MCF 10A (cell line): ENCODE results near the gene UNCX. TPM values are rescaled to one million over a fixed set of nuclear protein-coding genes. Genes with fewer than 3 reads are reported as not detected.
"Not testable (repeated sequence)": the region's sequence is repeated elsewhere in the genome, so short reads cannot be mapped to it uniquely, and the experiment has no call there.

Experiments
- BruUV-seq: library from RNA; stranded (reverse); fragments of 400-500 nt; replicated peaks from 2 replicates; lab custom pipeline; 2021; lab: Mats Ljungman, UMichigan
- CTCF ChIA-PET: fragments of 300-600 bp; sonication (Branson Sonifier 250); formaldehyde crosslinking; extraction: SDS; loops from one replicate; lab custom pipeline; 2021; ENCODE audit warnings: antibody characterized with exemption, inconsistent platforms; lab: Yijun Ruan, JAX
- POLR2A ChIA-PET: fragments of 300-600, 350-650 bp; sonication (Branson Sonifier 250); formaldehyde crosslinking; extraction: SDS; loops from one replicate; lab custom pipeline; 2020; ENCODE audit warnings: antibody characterized with exemption, inconsistent platforms; lab: Yijun Ruan, JAX
- DNase-seq: peaks from one replicate; pipeline ENCODE4 v3.0.0-alpha.2; 2018; ENCODE audit not compliant: unreplicated experiment
- H3K27ac Mint-ChIP-seq: one replicate; pipeline ENCODE4 v1.8.0; 2022; ENCODE audit warnings: mild to moderate bottlenecking, low read depth, mixed read lengths; ENCODE audit not compliant: unreplicated experiment
- H3K27me3 Mint-ChIP-seq: one replicate; pipeline ENCODE4 v1.8.0; 2022; ENCODE audit warnings: mixed read lengths; ENCODE audit not compliant: insufficient read depth, unreplicated experiment
- H3K36me3 Mint-ChIP-seq: one replicate; pipeline ENCODE4 v1.8.0; 2022; ENCODE audit warnings: mild to moderate bottlenecking, moderate library complexity, mixed read lengths; ENCODE audit not compliant: insufficient read depth, unreplicated experiment
- H3K4me1 Mint-ChIP-seq: one replicate; pipeline ENCODE4 v1.8.0; 2022; ENCODE audit warnings: mixed read lengths; ENCODE audit not compliant: insufficient read depth, unreplicated experiment
- H3K4me3 Mint-ChIP-seq: one replicate; pipeline ENCODE4 v1.8.0; 2022; ENCODE audit warnings: mild to moderate bottlenecking, moderate library complexity, mixed read lengths; ENCODE audit not compliant: unreplicated experiment
- H3K9me3 Mint-ChIP-seq: one replicate; pipeline ENCODE4 v1.8.0; 2022; ENCODE audit warnings: mixed read lengths; ENCODE audit not compliant: unreplicated experiment
- intact Hi-C: fragments of 100-400 bp; cut with micrococcal nuclease; formaldehyde crosslinking; loops from 2 replicates; pipeline ENCODE4 v1.14.1; 2022
- total RNA-seq: library from RNA; stranded (reverse); gene quantifications from 2 replicates; pipeline ENCODE4 v1.2.3, GENCODE V29; 2022
- TF ChIP-seq, protein P1 (sequence below): fragments of 200-600 bp; IDR thresholded peaks from one replicate; pipeline ENCODE4 v1.8.0; 2022; ENCODE audit warnings: antibody characterized with exemption, mild to moderate bottlenecking; ENCODE audit not compliant: unreplicated experiment

The UNCX gene
- total RNA-seq, 1 experiment from 2014 or later = not detected

DNA sequence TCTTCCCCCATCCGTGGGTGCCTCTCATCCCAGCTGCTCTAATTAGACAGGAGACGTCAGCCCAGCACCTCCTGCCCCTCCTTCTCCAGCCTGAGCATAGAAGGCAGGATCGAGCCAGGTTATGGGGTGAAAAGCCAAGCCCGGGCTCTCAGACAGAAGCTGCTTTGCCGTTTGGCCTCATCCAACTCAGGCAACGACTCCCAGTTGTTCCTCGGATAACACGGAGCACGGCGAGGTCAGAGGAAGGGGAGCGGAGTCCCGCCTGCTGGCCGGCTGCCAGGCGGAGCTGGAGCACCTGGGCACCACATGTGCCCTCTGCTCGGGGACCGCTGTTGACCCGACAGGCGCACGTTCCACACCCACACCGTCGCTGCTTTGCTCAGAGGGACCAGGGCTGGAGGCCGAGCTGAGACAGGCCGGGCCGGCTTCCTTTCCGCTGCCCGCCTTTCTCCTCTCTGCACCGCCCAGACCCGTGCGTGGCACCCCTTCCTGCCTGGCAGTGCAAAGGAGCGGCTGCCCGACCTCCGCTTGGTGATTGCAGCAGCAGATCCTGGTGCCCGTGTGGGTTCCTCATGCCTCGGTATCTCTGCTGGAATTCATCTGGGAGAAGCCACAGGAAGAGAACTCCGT lies 21.6 kb upstream of the UNCX start:
- peak; percentile 10 for DNase-seq
- Mint-ChIP-seq H3K36me3 (no peaks in the 10 kb centered on the region), H3K27ac (no peak overlapping the region), H3K4me3 (no peak overlapping the region), H3K27me3 (peaks cover 63% of the 10 kb centered on the region), H3K4me1 (peaks cover 13% of the 10 kb centered on the region), H3K9me3 (no peaks in the 10 kb centered on the region)
- ChIA-PET POLR2A (no interaction called here), CTCF (interaction anchor here (0.6 kb wide), 1 partner anchor 60 kb away, joined by 3 read pairs; no protein-coding TSS in a partner anchor)
- no TSS peak for BruUV-seq
- intact Hi-C loops = no loop called here
- TF ChIP-seq, protein P1, sequence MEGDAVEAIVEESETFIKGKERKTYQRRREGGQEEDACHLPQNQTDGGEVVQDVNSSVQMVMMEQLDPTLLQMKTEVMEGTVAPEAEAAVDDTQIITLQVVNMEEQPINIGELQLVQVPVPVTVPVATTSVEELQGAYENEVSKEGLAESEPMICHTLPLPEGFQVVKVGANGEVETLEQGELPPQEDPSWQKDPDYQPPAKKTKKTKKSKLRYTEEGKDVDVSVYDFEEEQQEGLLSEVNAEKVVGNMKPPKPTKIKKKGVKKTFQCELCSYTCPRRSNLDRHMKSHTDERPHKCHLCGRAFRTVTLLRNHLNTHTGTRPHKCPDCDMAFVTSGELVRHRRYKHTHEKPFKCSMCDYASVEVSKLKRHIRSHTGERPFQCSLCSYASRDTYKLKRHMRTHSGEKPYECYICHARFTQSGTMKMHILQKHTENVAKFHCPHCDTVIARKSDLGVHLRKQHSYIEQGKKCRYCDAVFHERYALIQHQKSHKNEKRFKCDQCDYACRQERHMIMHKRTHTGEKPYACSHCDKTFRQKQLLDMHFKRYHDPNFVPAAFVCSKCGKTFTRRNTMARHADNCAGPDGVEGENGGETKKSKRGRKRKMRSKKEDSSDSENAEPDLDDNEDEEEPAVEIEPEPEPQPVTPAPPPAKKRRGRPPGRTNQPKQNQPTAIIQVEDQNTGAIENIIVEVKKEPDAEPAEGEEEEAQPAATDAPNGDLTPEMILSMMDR = no peak

DNA sequence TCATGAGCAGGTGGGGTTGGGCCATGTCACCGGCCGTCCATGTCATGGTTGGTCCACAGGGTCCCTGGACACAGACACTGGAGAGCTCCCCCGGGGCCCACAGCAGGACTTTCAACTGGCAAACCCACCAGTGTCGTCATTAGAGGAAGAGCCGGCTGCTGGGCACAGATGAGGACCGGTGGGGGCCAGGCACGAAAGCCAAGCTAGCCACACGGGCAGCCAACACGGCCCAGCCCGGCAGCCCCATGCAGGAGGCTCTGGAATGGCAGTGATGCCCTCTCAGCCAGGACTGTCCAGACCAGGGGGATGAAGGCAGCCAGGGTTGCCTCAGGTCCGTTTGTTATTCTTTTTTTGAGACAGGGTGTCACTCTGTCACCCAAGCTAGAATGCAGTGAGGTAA lies 21.1 kb upstream of the UNCX start:
- DNase-seq = no peak
- TF ChIP-seq, protein P1 = no peak
- intact Hi-C loops = no loop called here
- CTCF ChIA-PET = no interaction called here
- POLR2A ChIA-PET = no interaction called here
- no peak overlapping the region for H3K27ac Mint-ChIP-seq
- BruUV-seq = no TSS peak
- H3K9me3 Mint-ChIP-seq = no peaks in the 10 kb centered on the region
- no peaks in the 10 kb centered on the region for H3K36me3 Mint-ChIP-seq
- peaks cover 63% of the 10 kb centered on the region for H3K27me3 Mint-ChIP-seq
- no peak overlapping the region for H3K4me3 Mint-ChIP-seq
- H3K4me1 Mint-ChIP-seq = peaks cover 13% of the 10 kb centered on the region

DNA sequence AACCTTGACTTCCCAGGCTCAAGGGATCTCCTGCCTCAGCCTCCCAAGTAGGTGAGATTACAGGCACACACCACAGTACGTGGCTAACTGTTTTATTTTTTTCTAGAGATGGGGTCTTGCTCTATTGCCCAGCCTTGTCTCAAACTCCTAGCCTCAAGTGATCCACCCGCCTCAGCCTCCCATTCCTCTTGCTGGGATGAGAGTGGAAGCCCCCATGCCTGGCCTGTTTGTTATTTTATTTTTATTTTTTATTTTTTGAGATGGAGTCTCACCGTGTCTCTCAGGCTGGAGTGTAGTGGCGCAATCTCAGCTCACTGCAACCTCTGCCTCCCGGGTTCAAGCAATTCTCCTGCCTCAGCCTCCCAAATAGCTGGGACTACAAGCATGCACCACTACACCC lies 20.6 kb upstream of the UNCX start:
- BruUV-seq, H3K9me3 Mint-ChIP-seq, H3K36me3 Mint-ChIP-seq, intact Hi-C loops, DNase-seq, POLR2A ChIA-PET, H3K4me3 Mint-ChIP-seq, H3K27ac Mint-ChIP-seq: not testable (repeated sequence)
- Mint-ChIP-seq H3K4me1 (peaks cover 13% of the 10 kb centered on the region), H3K27me3 (peaks cover 63% of the 10 kb centered on the region)
- CTCF ChIA-PET = interaction anchor here (0.9 kb wide), 1 partner anchor 208 kb away, joined by 5 read pairs; no protein-coding TSS in a partner anchor

DNA sequence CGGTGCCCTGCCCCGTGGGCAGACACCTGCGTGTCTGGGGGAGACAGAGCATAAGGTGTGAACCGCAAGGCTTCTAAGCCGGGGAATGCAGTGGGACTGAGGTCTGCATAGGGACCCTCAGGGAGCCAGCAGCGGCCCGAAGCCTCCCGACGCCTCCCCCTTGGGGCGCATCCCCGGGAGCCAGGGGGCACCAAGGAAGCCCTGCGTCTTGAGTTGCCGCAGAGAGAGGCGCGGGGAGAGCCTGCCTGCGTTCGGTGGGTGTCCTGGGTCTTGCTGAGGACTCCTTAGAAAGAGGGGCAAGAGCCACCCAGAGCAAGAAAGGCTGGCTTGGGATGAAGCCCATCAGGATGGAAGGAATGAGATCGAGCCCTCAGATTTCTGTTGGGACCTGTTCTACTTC lies 18.2 kb upstream of the UNCX start:
- H3K4me1 Mint-ChIP-seq = peaks cover 10% of the 10 kb centered on the region
- no peaks in the 10 kb centered on the region for H3K9me3 Mint-ChIP-seq
- CTCF ChIA-PET = no interaction called here
- H3K36me3 Mint-ChIP-seq = no peaks in the 10 kb centered on the region
- no peak for DNase-seq
- TF ChIP-seq, protein P1 = no peak
- no peak overlapping the region for H3K27ac Mint-ChIP-seq
- H3K4me3 Mint-ChIP-seq = no peak overlapping the region
- BruUV-seq = no TSS peak
- intact Hi-C loops = no loop called here
- POLR2A ChIA-PET = interaction anchor here (0.6 kb wide), 1 partner anchor 29 kb away, joined by 3 read pairs; no protein-coding TSS in a partner anchor
- H3K27me3 Mint-ChIP-seq = peaks cover 72% of the 10 kb centered on the region
